HCT116 (cell line): ENCODE results near the gene MKRN3. TPM values are rescaled to one million over a fixed set of nuclear protein-coding genes. Genes with fewer than 3 reads are reported as not detected.

Experiments used
- ATAC-seq: fragments of 200-7000 bp; cut with Tn5 transposase; 2 replicates; pipeline ENCODE4 v1.9.1; 2020; ENCODE audit warnings: mild to moderate bottlenecking, moderate library complexity
- BruUV-seq: library from RNA; stranded (reverse); fragments of 400-500 nt; replicated peaks from 2 replicates; lab custom pipeline; 2021; lab: Mats Ljungman, UMichigan
- CTCF ChIA-PET: fragments of 300-600 bp; sonication (Branson Sonifier 250); formaldehyde crosslinking; loops from one replicate; lab custom pipeline; 2021; ENCODE audit warnings: antibody characterized with exemption; lab: Charles Lee
- POLR2A ChIA-PET: fragments of 300-600, 350-600 bp; sonication (Branson Sonifier 250); formaldehyde crosslinking; loops from one replicate; lab custom pipeline; 2021; ENCODE audit warnings: antibody characterized with exemption; lab: Charles Lee
- RAD21 ChIA-PET, 2 experiments: fragments of 300-600 bp; sonication (Branson Sonifier 250); formaldehyde crosslinking; loops; one replicate each; lab custom pipeline; 2023; ENCODE audit warnings: low total read pairs in 2 of 2; ENCODE audit not compliant: uncharacterized antibody in 2 of 2, unreplicated experiment in 2 of 2, low non-redundant PET in 1 of 2; lab: Charles Lee
- DNase-seq: peaks from one replicate; pipeline ENCODE4 v3.0.0-alpha.2; 2010; ENCODE audit warnings: low read depth, low spot score
- H2AFZ ChIP-seq: fragments of 200-600 bp; shearing (Covaris generic), sonication (generic); 2 replicates; pipeline ENCODE4 v1.6.1; 2017; ENCODE audit warnings: low read depth, mixed run types, mixed read lengths, antibody characterized with exemption, low read length; ENCODE audit not compliant: poor library complexity, severe bottlenecking
- H3K27ac ChIP-seq: 2 replicates; pipeline ENCODE4 v1.5.1; 2012; ENCODE audit warnings: low read depth, low read length
- H3K27me3 ChIP-seq: fragments of 200-600 bp; sonication (generic); 2 replicates; pipeline ENCODE4 v1.6.1; 2016; ENCODE audit warnings: mixed run types, low read length, mixed read lengths; ENCODE audit not compliant: insufficient read depth
- H3K36me3 ChIP-seq, 2 experiments: fragments of 200-500 bp in 1 of 2; fragments of 200-600 bp in 1 of 2; sonication (Bioruptor generic) in 1 of 2; sonication (generic) in 1 of 2; 2 replicates each; pipeline versions ENCODE4 v1.5.1 to v1.6.1; 2014 to 2016; ENCODE audit warnings: low read length in 2 of 2, inconsistent platforms in 1 of 2, mixed read lengths in 1 of 2, mixed run types in 1 of 2; ENCODE audit not compliant: insufficient read depth in 2 of 2, control insufficient read depth in 1 of 2
- H3K4me1 ChIP-seq, 2 experiments: fragments of 200-600 bp in 1 of 2; sonication (generic) in 1 of 2; 2 replicates each; pipeline versions ENCODE4 v1.5.1 to v1.6.1; 2012 to 2017; ENCODE audit warnings: low read length in 2 of 2, inconsistent platforms in 1 of 2, mild to moderate bottlenecking in 1 of 2, mixed read lengths in 1 of 2, mixed run types in 1 of 2, moderate library complexity in 1 of 2; ENCODE audit not compliant: insufficient read depth in 2 of 2, control insufficient read depth in 1 of 2
- H3K4me2 ChIP-seq: fragments of 200-600 bp; sonication (generic); 2 replicates; pipeline ENCODE4 v1.6.1; 2017; ENCODE audit warnings: mixed run types, low read length, mixed read lengths
- H3K4me3 ChIP-seq, 2 experiments: fragments of 200-600 bp in 1 of 2; sonication (generic) in 1 of 2; replicated peaks in 1 of 2; 2 replicates each; pipeline ENCODE4 v1.5.1; 2011 to 2016; ENCODE audit warnings: low read length in 2 of 2, control low read depth in 1 of 2, low read depth in 1 of 2, mild to moderate bottlenecking in 1 of 2, mixed read lengths in 1 of 2, mixed run types in 1 of 2
- H3K79me2 ChIP-seq: fragments of 200-600 bp; sonication (generic); 2 replicates; pipeline ENCODE4 v1.6.1; 2017; ENCODE audit warnings: mild to moderate bottlenecking, mixed run types, low read length, moderate library complexity, mixed read lengths; ENCODE audit not compliant: insufficient read depth
- H3K9ac ChIP-seq: fragments of 200-600 bp; sonication (generic); 2 replicates; pipeline ENCODE4 v1.6.1; 2016; ENCODE audit warnings: low read length, mixed read lengths
- H3K9me2 ChIP-seq: fragments of 200-600 bp; sonication (generic), shearing (Covaris generic); 2 replicates; pipeline ENCODE4 v1.6.1; 2017; ENCODE audit warnings: mixed run types, mild to moderate bottlenecking, moderate library complexity; ENCODE audit not compliant: insufficient read depth
- H3K9me3 ChIP-seq, 2 experiments: fragments of 200-500 bp in 1 of 2; fragments of 200-600 bp in 1 of 2; sonication (Bioruptor generic) in 1 of 2; sonication (generic) in 1 of 2; 2 replicates each; pipeline ENCODE4 v1.6.1; 2014 to 2017; ENCODE audit warnings: low read length in 2 of 2, mixed read lengths in 2 of 2, inconsistent platforms in 1 of 2, low read depth in 1 of 2, mild to moderate bottlenecking in 1 of 2, mixed run types in 1 of 2, moderate library complexity in 1 of 2; ENCODE audit not compliant: control insufficient read depth in 1 of 2, insufficient read depth in 1 of 2
- H4K20me1 ChIP-seq: fragments of 200-600 bp; sonication (generic), shearing (Covaris generic); 2 replicates; pipeline ENCODE4 v1.6.1; 2017; ENCODE audit warnings: mixed run types, mild to moderate bottlenecking, moderate library complexity; ENCODE audit not compliant: insufficient read depth
- CEBPB ChIP-seq: IDR thresholded peaks from 2 replicates; pipeline ENCODE4 v1.6.1; 2012; ENCODE audit warnings: low read depth
- EZH2 ChIP-seq: fragments of 200-600 bp; sonication (generic); IDR thresholded peaks from 2 replicates; pipeline ENCODE4 v1.6.1; 2017; ENCODE audit warnings: antibody characterized with exemption, mixed run types
- EZH2phosphoT487 ChIP-seq: fragments of 200-600 bp; IDR thresholded peaks from 2 replicates; pipeline ENCODE4 v1.6.1; 2018; ENCODE audit warnings: antibody characterized with exemption, borderline replicate concordance
- FOSL1 ChIP-seq: IDR thresholded peaks from 2 replicates; pipeline ENCODE4 v1.6.1; 2012; ENCODE audit warnings: low read depth
- MAX ChIP-seq: IDR thresholded peaks from 2 replicates; pipeline ENCODE4 v1.6.1; 2012
- POLR2A ChIP-seq: IDR thresholded peaks from 2 replicates; pipeline ENCODE4 v1.7.0; 2011; ENCODE audit warnings: borderline replicate concordance; ENCODE audit not compliant: insufficient read depth, insufficient read length; ENCODE audit errors: extremely low read depth
- RAD21 ChIP-seq: IDR thresholded peaks from 2 replicates; pipeline ENCODE4 v1.6.1; 2012; ENCODE audit warnings: low read depth, mild to moderate bottlenecking
- SIN3A ChIP-seq: IDR thresholded peaks from 2 replicates; pipeline ENCODE4 v1.6.1; 2012; ENCODE audit warnings: low read depth
- SRF ChIP-seq: IDR thresholded peaks from 2 replicates; pipeline ENCODE4 v1.6.1; 2012; ENCODE audit warnings: low read depth
- intact Hi-C: fragments of 100-400 bp; cut with micrococcal nuclease; formaldehyde crosslinking; loops from 2 replicates; pipeline ENCODE4 v1.10.0; 2022
- total RNA-seq: library from RNA; stranded (reverse); gene quantifications from one replicate; pipeline ENCODE4 v1.2.1, GENCODE V29; 2021; ENCODE audit not compliant: unreplicated experiment
- TF ChIP-seq, protein P1 (sequence below): IDR thresholded peaks from 2 replicates; pipeline ENCODE4 v1.6.1; 2011; ENCODE audit warnings: mild to moderate bottlenecking, low read length, moderate library complexity; ENCODE audit not compliant: insufficient replicate concordance; ENCODE audit errors: extremely low read depth
- TF ChIP-seq, protein P2 (sequence below): IDR thresholded peaks from 2 replicates; pipeline ENCODE4 v1.6.1; 2012; ENCODE audit warnings: low read depth

Gene MKRN3
- total RNA-seq, 1 experiment from 2014 or later: 10.1 TPM

DNA sequence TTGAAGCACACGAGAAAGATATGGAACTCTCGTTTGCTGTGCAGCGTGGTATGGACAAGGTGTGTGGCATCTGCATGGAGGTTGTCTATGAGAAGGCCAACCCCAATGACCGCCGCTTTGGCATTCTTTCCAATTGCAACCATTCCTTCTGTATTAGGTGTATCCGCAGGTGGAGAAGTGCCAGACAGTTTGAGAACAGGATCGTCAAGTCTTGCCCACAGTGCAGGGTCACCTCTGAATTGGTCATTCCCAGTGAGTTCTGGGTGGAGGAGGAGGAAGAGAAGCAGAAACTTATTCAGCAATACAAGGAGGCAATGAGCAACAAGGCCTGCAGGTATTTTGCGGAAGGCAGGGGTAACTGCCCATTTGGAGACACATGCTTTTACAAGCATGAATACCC is 1.2 kb downstream of the MKRN3 start:
- ChIA-PET CTCF (interaction anchor here (0.9 kb wide), 1 partner anchor 8 kb away, joined by 3 read pairs; no protein-coding TSS in a partner anchor), POLR2A (no interaction called here)
- Histone ChIP-seq H3K27ac (peak overlapping the region; percentile 98), H4K20me1 (no peaks in the 10 kb centered on the region), H3K4me3 (peak overlapping the region; percentile 85 to 99)
- TF ChIP-seq POLR2A: no peak
- TF ChIP-seq, protein P1, sequence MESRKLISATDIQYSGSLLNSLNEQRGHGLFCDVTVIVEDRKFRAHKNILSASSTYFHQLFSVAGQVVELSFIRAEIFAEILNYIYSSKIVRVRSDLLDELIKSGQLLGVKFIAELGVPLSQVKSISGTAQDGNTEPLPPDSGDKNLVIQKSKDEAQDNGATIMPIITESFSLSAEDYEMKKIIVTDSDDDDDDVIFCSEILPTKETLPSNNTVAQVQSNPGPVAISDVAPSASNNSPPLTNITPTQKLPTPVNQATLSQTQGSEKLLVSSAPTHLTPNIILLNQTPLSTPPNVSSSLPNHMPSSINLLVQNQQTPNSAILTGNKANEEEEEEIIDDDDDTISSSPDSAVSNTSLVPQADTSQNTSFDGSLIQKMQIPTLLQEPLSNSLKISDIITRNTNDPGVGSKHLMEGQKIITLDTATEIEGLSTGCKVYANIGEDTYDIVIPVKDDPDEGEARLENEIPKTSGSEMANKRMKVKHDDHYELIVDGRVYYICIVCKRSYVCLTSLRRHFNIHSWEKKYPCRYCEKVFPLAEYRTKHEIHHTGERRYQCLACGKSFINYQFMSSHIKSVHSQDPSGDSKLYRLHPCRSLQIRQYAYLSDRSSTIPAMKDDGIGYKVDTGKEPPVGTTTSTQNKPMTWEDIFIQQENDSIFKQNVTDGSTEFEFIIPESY: no peak
- TF ChIP-seq MAX: no peak
- no peak for TF ChIP-seq SRF
- TF ChIP-seq, protein P2, sequence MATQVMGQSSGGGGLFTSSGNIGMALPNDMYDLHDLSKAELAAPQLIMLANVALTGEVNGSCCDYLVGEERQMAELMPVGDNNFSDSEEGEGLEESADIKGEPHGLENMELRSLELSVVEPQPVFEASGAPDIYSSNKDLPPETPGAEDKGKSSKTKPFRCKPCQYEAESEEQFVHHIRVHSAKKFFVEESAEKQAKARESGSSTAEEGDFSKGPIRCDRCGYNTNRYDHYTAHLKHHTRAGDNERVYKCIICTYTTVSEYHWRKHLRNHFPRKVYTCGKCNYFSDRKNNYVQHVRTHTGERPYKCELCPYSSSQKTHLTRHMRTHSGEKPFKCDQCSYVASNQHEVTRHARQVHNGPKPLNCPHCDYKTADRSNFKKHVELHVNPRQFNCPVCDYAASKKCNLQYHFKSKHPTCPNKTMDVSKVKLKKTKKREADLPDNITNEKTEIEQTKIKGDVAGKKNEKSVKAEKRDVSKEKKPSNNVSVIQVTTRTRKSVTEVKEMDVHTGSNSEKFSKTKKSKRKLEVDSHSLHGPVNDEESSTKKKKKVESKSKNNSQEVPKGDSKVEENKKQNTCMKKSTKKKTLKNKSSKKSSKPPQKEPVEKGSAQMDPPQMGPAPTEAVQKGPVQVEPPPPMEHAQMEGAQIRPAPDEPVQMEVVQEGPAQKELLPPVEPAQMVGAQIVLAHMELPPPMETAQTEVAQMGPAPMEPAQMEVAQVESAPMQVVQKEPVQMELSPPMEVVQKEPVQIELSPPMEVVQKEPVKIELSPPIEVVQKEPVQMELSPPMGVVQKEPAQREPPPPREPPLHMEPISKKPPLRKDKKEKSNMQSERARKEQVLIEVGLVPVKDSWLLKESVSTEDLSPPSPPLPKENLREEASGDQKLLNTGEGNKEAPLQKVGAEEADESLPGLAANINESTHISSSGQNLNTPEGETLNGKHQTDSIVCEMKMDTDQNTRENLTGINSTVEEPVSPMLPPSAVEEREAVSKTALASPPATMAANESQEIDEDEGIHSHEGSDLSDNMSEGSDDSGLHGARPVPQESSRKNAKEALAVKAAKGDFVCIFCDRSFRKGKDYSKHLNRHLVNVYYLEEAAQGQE: no peak
- TF ChIP-seq EZH2: no peak
- no peak for TF ChIP-seq CEBPB
- no peak for TF ChIP-seq FOSL1
- TF ChIP-seq RAD21: no peak
- no peak; the same call in 1 of the 2 replicates for TF ChIP-seq SIN3A
- no peak for TF ChIP-seq EZH2phosphoT487
- TF ChIP-seq, all 23 proteins: peak for 0
- no peaks in the 10 kb centered on the region for H3K9me3 ChIP-seq
- no TSS peak for BruUV-seq
- peak overlapping the region; percentile 98 for H3K9ac ChIP-seq
- no peak for DNase-seq
- H3K36me3 ChIP-seq: peaks cover 4 to 12% of the 10 kb centered on the region in 2 experiments; a peak in 3 of 4 replicates
- no peaks in the 10 kb centered on the region for H3K9me2 ChIP-seq
- H3K79me2 ChIP-seq: peaks cover 60% of the 10 kb centered on the region
- H3K4me1 ChIP-seq: peaks cover 15 to 28% of the 10 kb centered on the region in 2 experiments
- no peaks in the 10 kb centered on the region for H3K27me3 ChIP-seq
- no peak for ATAC-seq
- RAD21 ChIA-PET: no interaction called here
- H3K4me2 ChIP-seq: peak overlapping the region; percentile 83
- intact Hi-C loops: no loop called here
- no peak overlapping the region for H2AFZ ChIP-seq
